ENCODE measurements around the gene TM9SF1.
A peak's percentile ranks its signal among the peaks of the same experiment; 100 is the strongest.

The TM9SF1 gene

GRCh38 chr14:24237463-24237955 is 42.3 kb upstream of the TM9SF1 start:
- H3K4me3 ChIP-seq (replicated peaks; ENCODE audit: low read depth, low read length), result no peak overlapping the region
- DNase-seq (ENCODE audit: extremely low read depth, low read depth), result no peak
- TF ChIP-seq CTCF (IDR thresholded peaks at IDR 0.05; ENCODE audit: low read depth, low read length, missing control alignments), result no peak

DNA sequence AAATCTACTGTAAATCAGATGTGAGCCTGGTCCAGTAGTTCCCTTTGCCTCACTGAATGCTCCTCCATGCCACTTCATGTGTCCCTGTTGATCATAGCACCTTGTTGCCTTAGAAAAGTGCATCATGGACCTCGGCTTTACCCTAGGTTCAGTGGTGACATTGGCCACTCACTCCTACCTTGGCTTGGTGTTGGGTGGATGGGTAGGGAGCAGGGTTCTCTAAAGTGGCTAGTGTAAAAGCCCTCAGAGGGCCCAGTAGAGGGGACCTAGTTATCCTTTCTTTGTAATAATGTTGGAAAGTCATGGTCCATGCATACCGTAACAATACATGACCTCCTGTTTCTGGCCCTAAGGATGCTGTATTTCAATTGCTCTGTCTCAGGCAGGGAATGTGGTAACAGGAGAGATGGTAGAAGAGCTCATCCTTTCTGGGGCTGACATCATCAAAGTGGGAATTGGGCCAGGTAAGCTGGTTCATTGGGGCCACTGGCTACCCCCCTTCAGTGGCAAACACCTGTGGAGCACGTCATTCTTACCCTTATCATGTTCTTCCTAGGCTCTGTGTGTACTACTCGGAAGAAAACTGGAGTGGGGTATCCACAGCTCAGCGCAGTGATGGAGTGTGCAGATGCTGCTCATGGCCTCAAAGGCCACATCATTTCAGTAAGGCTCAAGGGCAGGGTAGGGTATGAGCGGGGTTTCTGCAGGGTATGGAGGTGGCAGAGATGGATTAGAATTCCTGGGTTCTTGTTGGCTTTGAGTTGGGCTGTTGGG is 41.6 kb upstream of the TM9SF1 start:
- no peak overlapping the region for H3K4me3 ChIP-seq (replicated peaks; ENCODE audit: low read depth, low read length)
- no peak for DNase-seq (ENCODE audit: extremely low read depth, low read depth)
- no peak for TF ChIP-seq CTCF (IDR thresholded peaks at IDR 0.05; ENCODE audit: low read depth, low read length, missing control alignments)

DNA sequence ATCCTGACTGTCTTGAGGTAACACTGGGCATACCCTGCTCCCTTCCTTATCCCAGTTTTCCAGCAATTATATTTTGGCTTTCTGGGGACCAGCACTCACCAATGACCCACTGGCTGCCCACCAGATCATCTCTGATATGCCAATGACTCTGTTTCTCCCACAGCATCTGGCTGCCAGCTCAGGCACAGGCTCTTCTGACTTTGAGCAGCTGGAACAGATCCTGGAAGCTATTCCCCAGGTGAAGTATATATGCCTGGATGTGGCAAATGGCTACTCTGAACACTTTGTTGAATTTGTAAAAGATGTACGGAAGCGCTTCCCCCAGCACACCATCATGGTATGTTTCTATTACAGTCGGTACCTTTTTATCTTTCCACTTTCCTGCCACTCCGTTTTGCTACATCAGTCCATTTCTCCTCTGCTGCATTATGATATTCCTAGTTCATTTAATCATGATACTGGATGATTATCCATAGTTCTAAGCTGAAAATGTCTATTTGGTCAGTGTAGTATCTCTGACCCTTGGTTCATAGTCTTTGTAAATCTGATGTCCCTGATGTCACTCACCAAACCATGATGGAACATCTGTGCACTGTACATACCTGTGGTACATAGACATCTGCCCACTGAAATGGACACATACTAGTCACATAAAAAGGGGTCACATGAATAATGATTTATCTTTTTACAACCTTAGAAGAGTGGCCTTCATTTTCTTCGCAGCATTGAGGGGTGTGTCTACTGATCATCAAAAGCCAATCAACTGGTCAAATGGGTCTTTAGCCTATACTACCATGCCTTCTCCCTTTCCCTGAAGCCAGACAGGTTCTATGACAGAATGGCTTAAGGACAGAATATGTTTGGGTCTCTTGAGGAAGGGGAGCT is 40.8 kb upstream of the TM9SF1 start:
- DNase-seq (ENCODE audit: extremely low read depth, low read depth), result no peak
- no peak for TF ChIP-seq CTCF (IDR thresholded peaks at IDR 0.05; ENCODE audit: low read depth, low read length, missing control alignments)
- no peak overlapping the region for H3K4me3 ChIP-seq (replicated peaks; ENCODE audit: low read depth, low read length)

DNA sequence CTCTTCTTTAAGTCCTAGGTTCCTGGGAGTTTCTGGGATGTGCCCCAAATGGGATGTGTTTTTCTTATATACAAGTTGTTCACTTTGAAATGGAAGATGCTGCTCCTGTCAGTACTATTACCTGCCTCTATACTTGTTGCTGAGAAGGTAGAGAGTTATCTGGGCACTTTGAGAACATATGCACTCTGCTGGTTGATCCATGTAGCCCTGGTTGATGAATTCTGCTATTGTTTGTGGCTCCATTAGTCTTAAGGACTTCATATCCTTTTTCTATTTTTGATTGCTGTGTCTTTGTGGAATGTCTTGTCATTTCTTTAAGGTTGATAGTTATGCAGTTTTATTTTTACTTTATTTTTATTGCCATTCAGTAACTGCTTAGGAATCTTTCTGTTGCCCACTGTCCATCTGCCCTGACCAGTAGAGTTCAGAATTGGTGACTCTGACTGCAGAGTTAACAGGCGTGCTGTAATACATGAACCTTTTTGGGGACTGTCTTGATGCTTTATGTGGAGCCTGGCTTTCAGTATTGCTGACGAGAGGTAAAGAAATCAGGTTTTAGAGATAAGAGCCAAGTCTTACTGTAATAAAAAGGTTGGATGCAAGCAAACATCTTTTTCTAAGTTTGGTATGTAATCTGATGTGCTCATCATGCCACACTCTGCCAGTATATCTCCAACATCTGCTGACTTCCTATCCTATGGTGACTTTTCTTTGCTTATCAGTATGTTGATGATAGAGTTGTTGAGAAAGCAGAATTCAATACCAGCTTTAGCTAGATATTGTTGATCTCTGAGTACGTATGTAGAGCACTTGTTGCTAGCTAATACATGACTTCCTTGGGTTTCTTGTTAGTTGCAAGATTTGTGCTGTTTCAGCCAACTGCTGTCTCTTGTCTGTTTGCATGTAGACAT is 39.1 kb upstream of the TM9SF1 start:
- TF ChIP-seq CTCF (IDR thresholded peaks at IDR 0.05; ENCODE audit: low read depth, low read length, missing control alignments), result no peak
- peak overlapping the region; percentile 92 for H3K4me3 ChIP-seq (replicated peaks; ENCODE audit: low read depth, low read length)
- DNase-seq (ENCODE audit: extremely low read depth, low read depth), result no peak

DNA sequence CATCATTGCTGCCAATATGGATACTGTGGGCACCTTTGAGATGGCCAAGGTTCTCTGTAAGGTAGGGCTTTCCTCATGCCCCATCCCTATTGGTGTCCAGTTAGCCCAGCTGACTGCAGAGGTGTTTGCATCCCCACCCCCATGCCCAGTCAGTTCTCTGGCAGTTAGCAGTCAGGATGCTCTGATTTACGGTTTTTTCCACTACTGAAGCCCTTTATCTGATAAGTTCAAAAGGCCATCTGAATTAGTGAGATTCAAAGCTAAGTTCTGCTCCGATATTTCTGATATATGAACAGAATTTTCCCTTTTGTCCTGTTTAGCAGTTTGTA is 38.3 kb upstream of the TM9SF1 start:
- peak overlapping the region; percentile 92 for H3K4me3 ChIP-seq (replicated peaks; ENCODE audit: low read depth, low read length)
- TF ChIP-seq CTCF (IDR thresholded peaks at IDR 0.05; ENCODE audit: low read depth, low read length, missing control alignments), result no peak
- no peak for DNase-seq (ENCODE audit: extremely low read depth, low read depth)
